Epithelial cell of esophagus (primary cell): ENCODE measurements around the gene GNB2.
"Not testable (repeated sequence)": the region's sequence is repeated elsewhere in the genome, so short reads cannot be mapped to it uniquely, and the experiment has no call there.

Experiments
- DNase-seq: peaks from one replicate; pipeline ENCODE4 v3.0.0; 2010; ENCODE audit warnings: low read depth
- H3K4me3 ChIP-seq: 2 replicates; pipeline ENCODE4 v1.5.1; 2011; ENCODE audit warnings: mild to moderate bottlenecking, low read length, control low read depth
- TF ChIP-seq, protein P1 (sequence below): IDR thresholded peaks from 2 replicates; pipeline ENCODE4 v1.5.1; 2011; ENCODE audit warnings: low read depth, mild to moderate bottlenecking, low read length, control low read depth, inconsistent platforms; ENCODE audit not compliant: insufficient read depth; ENCODE audit errors: missing control alignments

The GNB2 gene

DNA sequence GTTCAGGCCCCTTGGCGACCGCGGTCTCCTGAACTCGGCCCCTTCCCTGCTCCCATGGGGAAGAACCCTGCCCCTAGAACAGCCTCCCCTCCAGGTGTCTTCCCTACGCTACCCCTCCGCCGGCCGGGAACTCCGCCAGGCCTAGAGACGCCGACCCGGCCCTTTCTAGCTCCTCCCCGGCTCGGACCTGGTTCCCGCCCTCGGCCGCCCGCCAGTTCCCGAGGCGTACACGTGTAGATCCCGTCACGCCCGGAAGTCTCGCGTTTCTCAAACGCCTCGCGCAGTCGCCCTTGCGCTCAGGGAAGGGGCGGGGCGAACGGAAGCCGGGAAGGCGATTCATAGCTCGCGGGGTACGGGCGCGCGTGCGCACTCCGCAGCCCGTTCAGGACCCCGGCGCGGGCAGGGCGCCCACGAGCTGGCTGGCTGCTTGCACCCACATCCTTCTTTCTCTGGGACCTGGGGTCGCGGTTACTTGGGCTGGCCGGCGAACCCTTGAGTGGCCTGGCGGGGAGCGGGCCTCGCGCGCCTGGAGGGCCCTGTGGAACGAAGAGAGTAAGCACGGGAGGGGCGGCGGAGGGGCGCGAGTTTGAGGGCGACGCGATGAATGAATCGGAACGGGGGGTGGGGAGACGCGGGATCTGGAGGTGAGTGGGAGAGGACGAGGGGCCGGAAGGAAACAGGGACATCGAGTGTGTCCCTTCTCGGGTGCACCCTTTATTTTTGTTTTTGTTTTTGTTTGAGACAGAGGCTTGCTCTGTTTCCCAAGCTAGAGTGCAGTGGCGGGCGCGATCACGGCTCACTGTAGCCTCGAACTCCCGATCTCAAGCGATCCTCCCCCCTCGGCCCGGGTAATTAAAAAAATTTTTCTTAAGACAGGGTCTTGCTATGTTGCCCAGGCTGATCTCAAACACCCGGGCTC is 32.5 kb downstream of the GNB2 start, which contains the start of gene POP7:
TSS of gene POP7 (plus strand) at position 369 of the 919 bp plus-strand sequence. CDS start 710 bp downstream, outside the sequence.
- peak within 1 kb of the TSS; percentile 76 for H3K4me3 ChIP-seq
- peak; percentile 98 for DNase-seq
- TF ChIP-seq, protein P1, sequence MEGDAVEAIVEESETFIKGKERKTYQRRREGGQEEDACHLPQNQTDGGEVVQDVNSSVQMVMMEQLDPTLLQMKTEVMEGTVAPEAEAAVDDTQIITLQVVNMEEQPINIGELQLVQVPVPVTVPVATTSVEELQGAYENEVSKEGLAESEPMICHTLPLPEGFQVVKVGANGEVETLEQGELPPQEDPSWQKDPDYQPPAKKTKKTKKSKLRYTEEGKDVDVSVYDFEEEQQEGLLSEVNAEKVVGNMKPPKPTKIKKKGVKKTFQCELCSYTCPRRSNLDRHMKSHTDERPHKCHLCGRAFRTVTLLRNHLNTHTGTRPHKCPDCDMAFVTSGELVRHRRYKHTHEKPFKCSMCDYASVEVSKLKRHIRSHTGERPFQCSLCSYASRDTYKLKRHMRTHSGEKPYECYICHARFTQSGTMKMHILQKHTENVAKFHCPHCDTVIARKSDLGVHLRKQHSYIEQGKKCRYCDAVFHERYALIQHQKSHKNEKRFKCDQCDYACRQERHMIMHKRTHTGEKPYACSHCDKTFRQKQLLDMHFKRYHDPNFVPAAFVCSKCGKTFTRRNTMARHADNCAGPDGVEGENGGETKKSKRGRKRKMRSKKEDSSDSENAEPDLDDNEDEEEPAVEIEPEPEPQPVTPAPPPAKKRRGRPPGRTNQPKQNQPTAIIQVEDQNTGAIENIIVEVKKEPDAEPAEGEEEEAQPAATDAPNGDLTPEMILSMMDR = no peak

GRCh38 chr7:100706672-100707311 is 33.3 kb downstream of the GNB2 start:
- peak overlapping the region; percentile 76 for H3K4me3 ChIP-seq
- TF ChIP-seq, protein P1 = no peak
- no peak for DNase-seq

GRCh38 chr7:100708395-100708794 is 34.9 kb downstream of the GNB2 start:
- H3K4me3 ChIP-seq = no peak overlapping the region
- TF ChIP-seq, protein P1 = no peak
- DNase-seq = no peak

- TF ChIP-seq, protein P1 = no peak
- no peak overlapping the region for H3K4me3 ChIP-seq
- DNase-seq = no peak
These were observed 36.9 kb downstream of the GNB2 start for GRCh38 chr7:100710452-100710851.

DNA sequence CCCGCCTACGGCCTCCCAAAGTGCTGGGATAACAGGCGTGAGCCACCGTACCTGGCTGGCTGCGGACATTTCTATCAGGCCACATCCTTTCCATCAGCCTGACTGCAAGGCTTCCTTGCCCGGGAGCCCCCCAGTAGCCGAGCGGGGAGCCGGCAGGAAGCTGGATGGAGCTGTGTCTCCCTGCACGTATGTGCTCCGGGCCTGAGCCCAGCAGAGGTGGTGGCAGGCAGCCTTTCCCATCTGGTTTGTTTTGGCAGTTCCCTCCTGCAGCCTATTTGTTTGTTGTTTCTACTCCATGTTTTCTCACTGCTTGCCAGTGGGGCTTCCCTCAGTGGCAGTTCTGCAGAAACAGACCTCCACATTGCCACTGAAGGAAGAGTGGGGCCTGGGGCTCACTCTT is 37.8 kb downstream of the GNB2 start:
- DNase-seq = no peak

DNA sequence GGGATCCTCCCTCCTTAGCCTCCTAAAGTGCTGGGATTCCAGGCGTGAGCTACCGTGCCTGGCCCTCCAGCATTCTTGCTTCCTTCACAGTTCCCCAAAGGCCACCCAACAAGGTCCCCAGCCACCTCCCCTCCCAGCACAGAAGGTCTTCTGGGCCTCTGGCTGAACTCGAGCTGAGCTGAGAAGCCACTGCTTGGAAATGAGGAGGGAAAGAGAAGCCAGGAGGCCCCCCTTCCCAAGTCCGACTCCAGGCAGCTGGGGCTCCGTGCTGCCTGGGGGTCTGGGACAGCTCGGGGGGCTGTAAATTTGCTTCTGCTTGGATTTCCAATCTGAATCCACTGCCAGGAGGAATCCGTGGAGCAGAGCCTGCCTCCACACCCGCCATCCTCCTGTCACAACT is 41.2 kb downstream of the GNB2 start:
- no peak for DNase-seq
- TF ChIP-seq, protein P1 = no peak
- no peak overlapping the region for H3K4me3 ChIP-seq

More for the DNA sequence above, 37.8 kb downstream of the GNB2 start:
- TF ChIP-seq, protein P1 = no peak
- no peak overlapping the region for H3K4me3 ChIP-seq

- not testable (repeated sequence) for H3K4me3 ChIP-seq, DNase-seq
These were observed 43.5 kb downstream of the GNB2 start for GRCh38 chr7:100717073-100717472.
